ENCODE data around the gene MINDY4.

Gene MINDY4

GRCh38 chr7:30733691-30734090, 37.5 kb upstream of the MINDY4 start:
- no peak for TF ChIP-seq CTCF (IDR thresholded peaks at IDR 0.05; ENCODE audit: control insufficient read depth, insufficient read depth, low read depth, low read length, missing control alignments)
- no peak for DNase-seq (ENCODE audit: low read depth)
- H3K4me3 ChIP-seq (ENCODE audit: control insufficient read depth, low read depth, low read length): no peak overlapping the region

- TF ChIP-seq CTCF (IDR thresholded peaks at IDR 0.05; ENCODE audit: control insufficient read depth, insufficient read depth, low read depth, low read length, missing control alignments): no peak
- DNase-seq (ENCODE audit: low read depth): no peak
- H3K4me3 ChIP-seq (ENCODE audit: control insufficient read depth, low read depth, low read length): no peak overlapping the region
Measured at GRCh38 chr7:30734497-30734896, 36.7 kb upstream of the MINDY4 start.

GRCh38 chr7:30735631-30736030, 35.6 kb upstream of the MINDY4 start:
- DNase-seq (ENCODE audit: low read depth): no peak
- no peak for TF ChIP-seq CTCF (IDR thresholded peaks at IDR 0.05; ENCODE audit: control insufficient read depth, insufficient read depth, low read depth, low read length, missing control alignments)
- no peak overlapping the region for H3K4me3 ChIP-seq (ENCODE audit: control insufficient read depth, low read depth, low read length)

- DNase-seq (ENCODE audit: low read depth): no peak
- TF ChIP-seq CTCF (IDR thresholded peaks at IDR 0.05; ENCODE audit: control insufficient read depth, insufficient read depth, low read depth, low read length, missing control alignments): no peak
- no peak overlapping the region for H3K4me3 ChIP-seq (ENCODE audit: control insufficient read depth, low read depth, low read length)
Measured at GRCh38 chr7:30736291-30736690, 34.9 kb upstream of the MINDY4 start.

- DNase-seq (ENCODE audit: low read depth): no peak
- TF ChIP-seq CTCF (IDR thresholded peaks at IDR 0.05; ENCODE audit: control insufficient read depth, insufficient read depth, low read depth, low read length, missing control alignments): no peak
- H3K4me3 ChIP-seq (ENCODE audit: control insufficient read depth, low read depth, low read length): no peak overlapping the region
Measured at GRCh38 chr7:30738026-30738915, 32.9 kb upstream of the MINDY4 start.

GRCh38 chr7:30739691-30740090, 31.5 kb upstream of the MINDY4 start:
- no peak for TF ChIP-seq CTCF (IDR thresholded peaks at IDR 0.05; ENCODE audit: control insufficient read depth, insufficient read depth, low read depth, low read length, missing control alignments)
- no peak for DNase-seq (ENCODE audit: low read depth)

More at GRCh38 chr7:30739691-30740090, 31.5 kb upstream of the MINDY4 start:
- no peak overlapping the region for H3K4me3 ChIP-seq (ENCODE audit: control insufficient read depth, low read depth, low read length)
